GM06990 (cell line): ENCODE measurements around the gene C19orf33.

Experiments
- DNase-seq: peaks from one replicate; pipeline ENCODE4 v3.0.0-alpha.2; 2011; ENCODE audit not compliant: insufficient read length; ENCODE audit errors: extremely low read depth
- H3K27me3 ChIP-seq: replicated peaks from 2 replicates; pipeline ENCODE4 v1.6.0; 2011; ENCODE audit warnings: low read length; ENCODE audit not compliant: control insufficient read depth, insufficient read depth
- H3K36me3 ChIP-seq: 2 replicates; pipeline ENCODE4 v1.5.1; 2011; ENCODE audit warnings: low read length; ENCODE audit not compliant: control insufficient read depth, insufficient read depth
- H3K4me3 ChIP-seq: replicated peaks from 2 replicates; pipeline ENCODE4 v1.5.1; 2011; ENCODE audit warnings: low read depth, mild to moderate bottlenecking, control low read depth, low read length
- CTCF ChIP-seq: IDR thresholded peaks from 2 replicates; pipeline ENCODE4 v1.5.1; 2011; ENCODE audit warnings: low read length, control low read depth, mild to moderate bottlenecking, inconsistent platforms; ENCODE audit not compliant: insufficient read depth, poor library complexity, severe bottlenecking

C19orf33 gene

GRCh38 chr19:38304352-38304865 lies 358 bp downstream of the C19orf33 start:
- Histone ChIP-seq H3K36me3 (peaks cover 10% of the 10 kb centered on the region), H3K27me3 (no peaks in the 10 kb centered on the region), H3K4me3 (no peak overlapping the region)
- no peak for TF ChIP-seq CTCF
- no peak for DNase-seq

GRCh38 chr19:38304866-38305429 lies 897 bp downstream of the C19orf33 start:
- no peak for DNase-seq
- Histone ChIP-seq H3K27me3 (no peaks in the 10 kb centered on the region), H3K36me3 (peaks cover 12% of the 10 kb centered on the region), H3K4me3 (no peak overlapping the region)
- TF ChIP-seq CTCF, result no peak

GRCh38 chr19:38306236-38306635 lies 2.2 kb downstream of the C19orf33 start:
- no peak for TF ChIP-seq CTCF
- Histone ChIP-seq H3K27me3 (no peaks in the 10 kb centered on the region), H3K4me3 (no peak overlapping the region), H3K36me3 (peaks cover 12% of the 10 kb centered on the region)
- DNase-seq, result no peak

DNA sequence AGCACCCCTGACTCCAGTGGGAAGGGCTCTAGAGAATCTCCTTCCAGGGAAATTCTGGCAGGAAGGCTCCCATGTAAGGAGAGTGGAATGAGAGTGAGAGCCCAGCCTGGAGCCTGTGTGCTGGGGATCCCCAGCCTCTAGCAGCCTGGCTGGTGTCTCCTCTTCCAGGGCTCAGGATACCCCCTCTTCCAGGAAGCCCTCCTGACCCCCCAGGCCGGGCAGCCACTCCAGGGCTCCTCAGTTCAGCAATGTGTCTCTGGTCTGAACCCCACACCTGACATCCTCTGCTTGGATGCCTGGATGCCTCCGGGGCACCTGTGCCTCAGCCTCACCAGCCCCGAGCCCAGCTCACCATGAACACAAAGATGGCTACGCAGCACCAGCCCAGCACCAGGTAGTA lies 3.0 kb downstream of the C19orf33 start:
- no peak for TF ChIP-seq CTCF
- Histone ChIP-seq H3K27me3 (no peaks in the 10 kb centered on the region), H3K4me3 (no peak overlapping the region), H3K36me3 (peaks cover 12% of the 10 kb centered on the region)
- no peak for DNase-seq

GRCh38 chr19:38307597-38307996 lies 3.5 kb downstream of the C19orf33 start:
- no peak for DNase-seq
- no peak for TF ChIP-seq CTCF
- H3K36me3 ChIP-seq, result peaks cover 12% of the 10 kb centered on the region
- H3K4me3 ChIP-seq, result no peak overlapping the region
- H3K27me3 ChIP-seq, result no peaks in the 10 kb centered on the region
